ENCODE measurements around the gene LUC7L2. TPM values are rescaled to one million over a fixed set of nuclear protein-coding genes. Genes with fewer than 3 reads are reported as not detected.
A peak's percentile ranks its signal among the peaks of the same experiment; 100 is the strongest.

The LUC7L2 gene
- total RNA-seq, 6 donors from 2014 or later = 57.0 to 133 (median 91.8) TPM

GRCh38 chr7:139340808-139341057 lies 19.0 kb upstream of the LUC7L2 start:
- H3K27me3 ChIP-seq = no peaks in the 10 kb centered on the region
- ATAC-seq (ENCODE audit: low FRiP score in 2 of 2) = peak in 1 of 2 donors; percentile 51

GRCh38 chr7:139341058-139341775 lies 18.5 kb upstream of the LUC7L2 start, which contains the start of gene FMC1:
Gene FMC1, plus strand, starts transcription at chr7:139341337. Its CDS starts 48 bp downstream, at chr7:139341385.
- peak within 1 kb of the TSS; percentile 60 to 89 (median 68) for H3K4me3 ChIP-seq
- 0% methylated on average over 10 to 49 of the region's 54 CpGs for WGBS, 2 donors
- TF ChIP-seq CTCF (IDR thresholded peaks at IDR 0.05) (peak; percentile 36 to 74 (median 64)), EP300 (IDR thresholded peaks at IDR 0.05) (no peak), POLR2AphosphoS5 (IDR thresholded peaks at IDR 0.05) (peak; percentile 63 to 78), POLR2A (IDR thresholded peaks at IDR 0.05) (peak in 3 of 4 donors; percentile 40 to 85 (median 84))
- DNase-seq (peak; percentile 92 to 96), ATAC-seq (ENCODE audit: low FRiP score in 2 of 2) (peak; percentile 92 to 95)
- peaks cover 0 to 6% (median under 1%) of the 10 kb centered on the region in 4 donors for H3K36me3 ChIP-seq
- peaks cover 0 to 6% (median 0%) of the 10 kb centered on the region in 4 donors for H3K9me3 ChIP-seq
- H3K27ac ChIP-seq = peak within 1 kb of the TSS; percentile 96 to 100 (median 99)
- H3K4me1 ChIP-seq = peaks cover 6 to 14% (median 9%) of the 10 kb centered on the region in 4 donors
- H3K27me3 ChIP-seq = no peaks in the 10 kb centered on the region

More at GRCh38 chr7:139340808-139341057, 19.0 kb upstream of the LUC7L2 start:
- Histone ChIP-seq H3K4me1 (peaks cover 6 to 14% (median 9%) of the 10 kb centered on the region in 4 donors), H3K36me3 (peaks cover 0 to under 1% (median 0%) of the 10 kb centered on the region in 4 donors), H3K27ac (peak overlapping the region; percentile 96 to 100 (median 99)), H3K4me3 (peak overlapping the region; percentile 60 to 89 (median 68)), H3K9me3 (peaks cover 0 to 6% (median 0%) of the 10 kb centered on the region in 4 donors)
- 0 to 1% methylated on average over 5 to 9 of the region's 9 CpGs for WGBS, 2 donors
- TF ChIP-seq CTCF (IDR thresholded peaks at IDR 0.05) (no peak), EP300 (IDR thresholded peaks at IDR 0.05) (no peak), POLR2AphosphoS5 (IDR thresholded peaks at IDR 0.05) (no peak), POLR2A (IDR thresholded peaks at IDR 0.05) (no peak)
- DNase-seq = peak in 1 of 2 donors; percentile 85

GRCh38 chr7:139341776-139342226 lies 17.9 kb upstream of the LUC7L2 start:
- TF ChIP-seq EP300 (IDR thresholded peaks at IDR 0.05) (peak in 1 of 4 donors; percentile 46), POLR2A (IDR thresholded peaks at IDR 0.05) (no peak)
- Histone ChIP-seq H3K27ac (peak overlapping the region; percentile 96 to 100 (median 99)), H3K4me1 (peaks cover 6 to 14% (median 9%) of the 10 kb centered on the region in 4 donors), H3K36me3 (peaks cover 0 to 11% (median 4%) of the 10 kb centered on the region in 4 donors), H3K4me3 (peak overlapping the region; percentile 60 to 89 (median 68)), H3K27me3 (no peaks in the 10 kb centered on the region), H3K9me3 (peaks cover 0 to 6% (median 0%) of the 10 kb centered on the region in 4 donors)
- no peak for DNase-seq
- 0 to 1% methylated on average over 9 of the region's 9 CpGs for WGBS, 2 donors
- ATAC-seq (ENCODE audit: low FRiP score in 2 of 2) = no peak

- H3K27ac ChIP-seq = no peak overlapping the region
- no peak for TF ChIP-seq POLR2A (IDR thresholded peaks at IDR 0.05)
- TF ChIP-seq POLR2AphosphoS5 (IDR thresholded peaks at IDR 0.05) = no peak
- TF ChIP-seq CTCF (IDR thresholded peaks at IDR 0.05) = no peak
- TF ChIP-seq EP300 (IDR thresholded peaks at IDR 0.05) = no peak
- peaks cover 6 to 14% (median 9%) of the 10 kb centered on the region in 4 donors for H3K4me1 ChIP-seq
- DNase-seq (no peak), ATAC-seq (ENCODE audit: low FRiP score in 2 of 2) (no peak)
- H3K36me3 ChIP-seq = peaks cover 0 to 23% (median 6%) of the 10 kb centered on the region in 4 donors
- H3K4me3 ChIP-seq = no peak overlapping the region
- H3K9me3 ChIP-seq = no peaks in the 10 kb centered on the region
- WGBS, 2 donors = 82 to 83% methylated on average over 1 of the region's 1 CpG
- H3K27me3 ChIP-seq = no peaks in the 10 kb centered on the region
Observed at GRCh38 chr7:139345042-139345441, 14.7 kb upstream of the LUC7L2 start.

GRCh38 chr7:139351027-139351426 lies 8.7 kb upstream of the LUC7L2 start:
- DNase-seq = no peak
- TF ChIP-seq EP300 (IDR thresholded peaks at IDR 0.05) = no peak
- no peak for TF ChIP-seq POLR2AphosphoS5 (IDR thresholded peaks at IDR 0.05)
- no peak for TF ChIP-seq POLR2A (IDR thresholded peaks at IDR 0.05)
- TF ChIP-seq CTCF (IDR thresholded peaks at IDR 0.05) = no peak
- Histone ChIP-seq H3K9me3 (no peaks in the 10 kb centered on the region), H3K27me3 (no peaks in the 10 kb centered on the region), H3K4me1 (no peaks in the 10 kb centered on the region), H3K4me3 (no peak overlapping the region), H3K27ac (no peak overlapping the region), H3K36me3 (peaks cover 0 to 28% (median 6%) of the 10 kb centered on the region in 4 donors)
- ATAC-seq (ENCODE audit: low FRiP score in 2 of 2) = no peak
- 97% methylated on average over 2 of the region's 2 CpGs for WGBS, 2 donors
